ENCODE results near the gene ZNF580.

- no peak for TF ChIP-seq CTCF (IDR thresholded peaks at IDR 0.05)
- TF ChIP-seq POLR2A (IDR thresholded peaks at IDR 0.05): no peak
These were observed 31.6 kb downstream of the ZNF580 start for GRCh38 chr19:55672418-55672817.

Data from esophagus squamous epithelium (tissue), 4 donors.